Small intestine (tissue), 16 donors: Measurements from ENCODE around the gene ELF3. TPM values are rescaled to one million over a fixed set of nuclear protein-coding genes. Genes with fewer than 3 reads are reported as not detected.
"Not testable (repeated sequence)": the region's sequence is repeated elsewhere in the genome, so short reads cannot be mapped to it uniquely, and the experiment has no call there.

Experiments used
- DNase-seq, 2 donors: peaks; one replicate each; pipeline versions ENCODE4 v3.0.0 to v3.0.0-alpha.2; 2013
- FAIRE-seq: peaks from 2 replicates; lab custom pipeline; 2012; peaks lifted over from hg19 to GRCh38; lab: Jason Lieb, UNC
- H3K27ac ChIP-seq, 3 donors: one replicate each; pipeline ENCODE4 v1.5.1; 2013; ENCODE audit warnings: low read length in 2 of 3, mild to moderate bottlenecking in 2 of 3, control low read depth in 1 of 3, inconsistent platforms in 1 of 3, low read depth in 1 of 3, moderate library complexity in 1 of 3
- H3K27me3 ChIP-seq, 3 donors: one replicate each; pipeline ENCODE4 v1.6.1; 2013; ENCODE audit warnings: low read length in 3 of 3, inconsistent platforms in 1 of 3; ENCODE audit not compliant: control insufficient read depth in 3 of 3, insufficient read depth in 3 of 3
- H3K36me3 ChIP-seq, 3 donors: one replicate each; pipeline ENCODE4 v1.6.1; 2013; ENCODE audit warnings: low read length in 3 of 3, inconsistent platforms in 1 of 3, low read depth in 1 of 3, mild to moderate bottlenecking in 1 of 3, moderate library complexity in 1 of 3; ENCODE audit not compliant: control insufficient read depth in 3 of 3, insufficient read depth in 2 of 3
- H3K4me1 ChIP-seq, 3 donors: one replicate each; pipeline ENCODE4 v1.6.1; 2013; ENCODE audit warnings: low read length in 2 of 3, inconsistent platforms in 1 of 3, low read depth in 1 of 3, mild to moderate bottlenecking in 1 of 3, moderate library complexity in 1 of 3; ENCODE audit not compliant: control insufficient read depth in 3 of 3, insufficient read depth in 2 of 3
- H3K4me3 ChIP-seq, 3 donors: one replicate each; pipeline ENCODE4 v1.5.1; 2013; ENCODE audit warnings: low read length in 3 of 3, control low read depth in 1 of 3, inconsistent platforms in 1 of 3, low read depth in 1 of 3, mild to moderate bottlenecking in 1 of 3, moderate library complexity in 1 of 3
- H3K9me3 ChIP-seq, 2 donors: one replicate each; pipeline ENCODE4 v1.6.1; 2013; ENCODE audit warnings: low read depth in 1 of 2, low read length in 1 of 2; ENCODE audit not compliant: control insufficient read depth in 2 of 2, insufficient read depth in 1 of 2
- WGBS, 3 donors: extraction: QIAGEN DNeasy Blood & Tissue Kit; methylation state at CpG; one replicate each; pipeline ENCODE4 v1.1.7; 2013; 5-methylcytosine and 5-hydroxymethylcytosine counted together
- long read RNA-seq, 10 donors: transcript quantifications; one replicate each; lab custom pipeline, GENCODE V29; 2026
- polyA plus RNA-seq, 4 donors: library from polyadenylated mRNA; stranded (reverse) in 3 of 4; unstranded in 1 of 4; fragments of 200-250 nt in 3 of 4; fragments of 120-200 nt in 1 of 4; gene quantifications; one replicate each; pipeline versions ENCODE4 v1.2.1 to v1.2.3, GENCODE V29; 2013
- donor health status: healthy with polysubstance abuse.
- donor health status: control.
- donor health status: control.
- donor health status: Bipolar disorder and iron deficiency.
- donor health status: healthy.

Gene ELF3
- polyA plus RNA-seq: 100 to 1,000 TPM; 261 to 708 (median 441) TPM
- long read RNA-seq, donor 1: 0 reads
- long read RNA-seq, donor 2, transcript ELF3-203 (9 exons, 3,179 nt): major isoform, 21 of 25 reads
- long read RNA-seq, donor 2, partial matches to known transcripts: 0 of 25 reads
- long read RNA-seq, donor 2, other reads (novel, unspliced or antisense): 0 of 25 reads
- long read RNA-seq, donor 3, transcript ELF3-206 (2 exons, 833 nt): major isoform, 9 of 22 reads
- long read RNA-seq, donor 3, transcript ELF3-203 (9 exons, 3,179 nt): minor isoform, 7 of 22 reads
- long read RNA-seq, donor 3, transcript ELF3-209 (3 exons, 899 nt): minor isoform, 5 of 22 reads
- long read RNA-seq, donor 3, partial matches to known transcripts: 0 of 22 reads
- long read RNA-seq, donor 3, other reads (novel, unspliced or antisense): 0 of 22 reads
- long read RNA-seq, donor 4, partial matches to known transcripts: 0 of 2 reads
- long read RNA-seq, donor 4, other reads (novel, unspliced or antisense): 0 of 2 reads
- long read RNA-seq, donor 5, full-length matches to known transcripts: 16 of 16 reads
- long read RNA-seq, donor 5, partial matches to known transcripts: 0 of 16 reads
- long read RNA-seq, donor 5, other reads (novel, unspliced or antisense): 0 of 16 reads
- long read RNA-seq, donor 6, full-length matches to known transcripts: 58 of 107 reads
- long read RNA-seq, donor 6, partial matches to known transcripts: 43 of 107 reads
- long read RNA-seq, donor 6, other reads (novel, unspliced or antisense): 6 of 107 reads
- long read RNA-seq, donor 7: 0 reads
- long read RNA-seq, donor 8: 0 reads
- long read RNA-seq, donor 9, transcript ELF3-203 (9 exons, 3,179 nt): major isoform, 8 of 11 reads
- long read RNA-seq, donor 9, partial matches to known transcripts: 0 of 11 reads
- long read RNA-seq, donor 9, other reads (novel, unspliced or antisense): 0 of 11 reads
- long read RNA-seq, donor 10, transcript ELF3-203 (9 exons, 3,179 nt): major isoform, 46 of 88 reads
- long read RNA-seq, donor 10, transcript ELF3-209 (3 exons, 899 nt): minor isoform, 8 of 88 reads
- long read RNA-seq, donor 10, transcript ELF3-206 (2 exons, 833 nt): minor isoform, 11 of 88 reads
- long read RNA-seq, donor 10, partial matches to known transcripts: 10 of 88 reads
- long read RNA-seq, donor 10, other reads (novel, unspliced or antisense): 10 of 88 reads

DNA sequence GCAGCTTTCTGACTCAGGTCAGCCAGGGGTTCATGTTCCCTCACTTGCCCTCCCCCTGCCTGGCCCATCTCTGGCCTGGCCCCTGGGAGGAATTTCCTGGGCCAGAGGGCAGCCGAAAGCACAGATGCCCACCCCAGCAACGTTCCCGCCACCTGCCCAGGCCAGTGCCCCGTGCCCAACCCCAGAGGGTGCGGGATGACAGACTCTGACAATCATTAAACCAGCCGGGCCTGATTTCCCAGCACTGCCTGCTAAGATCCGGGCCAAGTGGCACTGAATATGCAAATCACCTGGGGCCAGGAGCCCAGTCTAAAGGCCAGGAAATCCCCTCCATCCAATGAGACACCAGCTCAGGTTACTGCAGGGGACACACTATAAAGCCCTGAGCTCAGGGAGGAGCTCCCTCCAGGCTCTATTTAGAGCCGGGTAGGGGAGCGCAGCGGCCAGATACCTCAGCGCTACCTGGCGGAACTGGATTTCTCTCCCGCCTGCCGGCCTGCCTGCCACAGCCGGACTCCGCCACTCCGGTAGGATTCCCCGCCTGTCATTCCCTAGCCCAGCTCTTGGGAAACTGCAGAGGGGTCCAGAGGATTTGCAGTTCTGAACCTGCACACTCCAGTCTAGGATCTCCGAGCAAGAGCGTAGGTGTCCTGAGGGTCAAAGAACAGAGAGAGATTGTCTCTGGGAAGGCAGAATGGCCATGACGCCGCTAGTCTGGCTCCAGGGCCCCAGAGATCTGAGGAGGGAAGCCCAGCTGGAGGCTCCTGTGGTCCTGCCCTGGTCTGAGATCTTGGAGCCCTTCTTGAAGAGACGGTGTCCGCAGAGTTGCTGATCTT is at the start of gene ELF3:
Gene ELF3 (plus strand): TSS at position 408 of the 836 bp plus-strand sequence. CDS start 550 bp downstream, outside the sequence.
- Histone ChIP-seq H3K27ac (peak within 1 kb of the TSS; percentile 98), H3K27me3 (no peaks in the 10 kb centered on the region), H3K4me3 (peak within 1 kb of the TSS; percentile 74 to 96 (median 89)), H3K4me1 (peaks cover 0 to 33% (median 0%) of the 10 kb centered on the region in 3 donors), H3K36me3 (peaks cover 0 to 56% (median 16%) of the 10 kb centered on the region in 3 donors), H3K9me3 (no peaks in the 10 kb centered on the region)
- peak; percentile 98 to 100 for DNase-seq
- FAIRE-seq: no peak
- 17 to 59% (median 39%) methylated on average over 23 to 24 of the region's 24 CpGs for WGBS, 3 donors

DNA sequence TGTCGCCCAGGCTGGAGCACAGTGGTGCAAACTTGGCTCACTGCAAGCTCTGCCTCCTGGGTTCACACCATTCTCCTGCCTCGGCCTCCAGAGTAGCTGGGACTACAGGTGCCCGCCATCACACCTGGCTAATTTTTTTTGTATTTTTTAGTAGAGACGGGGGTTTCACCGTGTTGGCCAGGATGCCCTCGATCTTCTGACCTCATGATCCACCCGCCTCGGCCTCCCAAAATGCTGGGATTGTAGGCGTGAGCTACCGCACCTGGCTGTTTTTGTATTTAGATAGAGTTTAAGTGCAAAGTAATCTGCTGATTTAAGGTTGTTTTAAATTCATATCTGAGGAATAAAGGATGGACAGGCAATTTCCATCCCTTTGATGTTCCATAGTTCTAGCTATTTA is 48.0 kb upstream of the ELF3 start:
- FAIRE-seq, H3K4me1 ChIP-seq, H3K9me3 ChIP-seq, H3K27me3 ChIP-seq, DNase-seq, H3K27ac ChIP-seq, H3K4me3 ChIP-seq: not testable (repeated sequence)
- WGBS, 3 donors: 94 to 95% (median 95%) methylated on average over 10 of the region's 10 CpGs
- H3K36me3 ChIP-seq: peaks cover 9 to 50% (median 15%) of the 10 kb centered on the region in 3 donors

DNA sequence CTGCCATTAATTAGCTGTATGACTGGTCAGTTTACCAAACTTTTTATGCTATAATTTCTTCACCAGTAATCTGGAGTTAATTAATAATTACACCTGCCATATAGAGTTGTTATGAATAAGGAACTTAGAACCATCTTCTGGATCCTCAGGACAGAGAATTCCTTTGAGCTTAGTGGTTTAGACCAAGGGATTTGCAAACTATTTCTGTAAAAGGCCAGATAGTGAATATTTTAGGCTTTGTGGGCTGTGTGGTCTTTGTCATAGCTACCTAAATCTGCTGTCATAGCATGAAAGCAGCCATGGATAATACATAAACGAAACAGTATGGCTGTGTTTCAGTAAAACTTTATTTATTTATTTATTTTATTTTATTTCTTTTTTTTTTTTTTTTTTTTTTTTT is 46.1 kb upstream of the ELF3 start:
- no peak for FAIRE-seq
- no peak for DNase-seq
- H3K27ac ChIP-seq: no peak overlapping the region
- peaks cover 5 to 54% (median 16%) of the 10 kb centered on the region in 3 donors for H3K36me3 ChIP-seq
- H3K4me1 ChIP-seq: no peaks in the 10 kb centered on the region
- H3K4me3 ChIP-seq: no peak overlapping the region
- H3K27me3 ChIP-seq: no peaks in the 10 kb centered on the region
- no peaks in the 10 kb centered on the region for H3K9me3 ChIP-seq
- WGBS, 3 donors: 85 to 88% (median 86%) methylated on average over 1 of the region's 1 CpG

DNA sequence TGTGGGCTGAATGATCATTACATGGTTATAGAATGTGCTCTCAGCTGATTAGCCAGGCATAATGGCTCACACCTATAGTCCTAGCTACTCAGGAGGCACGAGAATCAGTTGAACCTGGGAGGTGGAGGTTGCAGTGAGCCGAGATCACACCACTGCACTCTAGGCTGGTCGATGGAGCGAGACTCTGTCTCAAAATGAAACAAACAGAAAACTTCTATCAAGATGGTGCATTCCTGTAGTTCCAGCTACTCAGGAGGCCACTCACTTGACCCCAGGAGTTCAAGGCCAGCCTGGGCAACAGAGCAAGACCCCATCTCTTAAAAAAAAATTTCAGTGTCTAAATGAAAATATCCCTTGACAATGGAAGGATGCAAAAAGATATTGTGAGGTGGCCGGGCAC is 44.2 kb upstream of the ELF3 start:
- Histone ChIP-seq H3K4me1 (no peaks in the 10 kb centered on the region), H3K27ac (no peak overlapping the region), H3K4me3 (no peak overlapping the region), H3K36me3 (peaks cover 5 to 43% (median 26%) of the 10 kb centered on the region in 3 donors), H3K9me3 (no peaks in the 10 kb centered on the region), H3K27me3 (no peaks in the 10 kb centered on the region)
- DNase-seq: no peak
- no peak for FAIRE-seq
- WGBS, 3 donors: 85 to 93% (median 87%) methylated on average over 5 of the region's 5 CpGs

DNA sequence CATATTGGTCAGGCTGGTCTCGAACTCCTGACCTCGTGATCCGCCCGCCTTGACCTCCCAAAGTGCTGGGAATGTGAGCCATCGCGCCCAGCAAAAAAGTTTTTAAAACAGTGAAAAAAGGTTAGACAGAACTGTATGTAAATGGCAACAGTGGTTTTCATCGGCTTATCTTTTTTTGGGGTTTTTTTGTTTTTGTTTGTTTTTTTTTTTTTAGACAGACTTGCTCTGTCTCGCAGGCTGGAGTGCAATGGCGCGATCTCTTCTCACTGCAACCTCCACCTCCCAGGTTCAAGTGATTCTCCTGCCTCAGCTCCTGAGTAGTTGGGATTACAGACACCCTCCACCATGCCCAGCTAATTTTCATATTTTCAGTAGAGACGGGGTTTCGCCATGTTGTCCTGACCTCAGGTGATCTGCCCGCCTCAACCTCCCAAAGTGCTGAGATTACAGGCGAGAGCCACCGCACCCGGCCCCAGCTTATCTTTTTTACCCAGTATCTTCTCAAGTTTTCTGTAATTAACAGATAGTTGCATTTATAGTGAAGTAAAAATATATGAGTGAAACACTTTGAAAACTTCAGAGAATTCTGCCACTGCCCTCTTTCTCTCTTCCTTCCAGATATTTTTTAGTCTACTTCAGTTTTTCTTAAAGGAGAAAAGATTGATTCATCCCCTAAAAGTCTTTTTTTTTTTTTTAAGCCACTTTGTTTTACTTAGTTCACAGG is 42.0 kb upstream of the ELF3 start:
- H3K27me3 ChIP-seq: no peaks in the 10 kb centered on the region
- H3K36me3 ChIP-seq: peaks cover 2 to 28% (median 26%) of the 10 kb centered on the region in 3 donors
- H3K9me3 ChIP-seq: no peaks in the 10 kb centered on the region
- no peak overlapping the region for H3K27ac ChIP-seq
- WGBS, 3 donors: 88 to 90% (median 89%) methylated on average over 16 of the region's 16 CpGs
- DNase-seq: no peak
- no peaks in the 10 kb centered on the region for H3K4me1 ChIP-seq
- FAIRE-seq: no peak
- H3K4me3 ChIP-seq: no peak overlapping the region

DNA sequence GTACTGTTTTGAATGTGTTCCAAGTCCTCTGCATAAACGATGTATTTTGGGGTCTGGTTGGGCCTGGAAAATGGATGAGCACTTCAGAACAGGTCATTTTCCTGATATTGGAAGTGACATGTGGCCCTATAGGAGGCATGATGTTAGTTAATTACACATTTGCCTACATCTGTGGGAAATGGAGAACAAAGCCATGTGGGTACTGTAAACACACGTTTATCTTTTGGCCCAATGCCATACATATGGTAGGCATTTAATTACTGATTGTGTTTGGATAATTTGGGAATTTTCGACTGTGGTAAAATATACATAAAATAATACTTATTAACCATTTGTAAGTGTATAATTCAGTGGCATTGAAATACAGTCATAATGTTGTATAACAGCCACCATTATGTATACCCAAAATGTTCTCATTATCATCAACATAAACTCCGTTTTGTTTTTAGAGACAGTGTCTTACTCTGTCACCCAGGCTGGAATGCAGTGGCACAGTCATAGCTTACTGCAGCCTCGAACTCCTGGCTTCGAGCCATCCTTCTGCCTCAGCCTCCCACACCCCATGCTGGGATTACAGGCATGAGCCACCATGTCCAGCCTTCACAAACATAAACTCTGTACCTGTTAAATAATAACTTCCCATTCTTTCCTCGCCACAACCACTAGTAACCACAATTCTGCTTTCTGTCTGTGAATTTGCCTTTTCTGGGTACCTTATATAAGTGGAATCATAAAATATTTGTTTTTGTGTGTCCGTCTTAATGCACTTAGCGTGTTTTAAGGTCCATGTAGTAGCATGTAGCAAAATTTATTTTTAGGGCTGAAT is 39.8 kb upstream of the ELF3 start:
- Histone ChIP-seq H3K9me3 (no peaks in the 10 kb centered on the region), H3K4me1 (no peaks in the 10 kb centered on the region), H3K36me3 (peaks cover 2 to 21% (median 16%) of the 10 kb centered on the region in 3 donors), H3K4me3 (no peak overlapping the region), H3K27me3 (no peaks in the 10 kb centered on the region), H3K27ac (no peak overlapping the region)
- DNase-seq (no peak), FAIRE-seq (no peak)
- WGBS, 3 donors: 46 to 60% (median 56%) methylated on average over 9 of the region's 9 CpGs
